Gastrocnemius medialis (tissue), 4 donors: ENCODE data around the gene GOLGA6A.

Experiments used
- CTCF ChIP-seq, 5 experiments: fragments of 450-650 bp in 3 of 5; fragments of 200-600 bp in 2 of 5; sonication (generic) in 2 of 5; IDR thresholded peaks in 4 of 5; conservative IDR thresholded peaks in 1 of 5; 1 replicate in 4 of 5; 2 replicates in 1 of 5; pipeline ENCODE4 v1.5.1; 2016 to 2019; ENCODE audit warnings: antibody characterized with exemption in 5 of 5, mild to moderate bottlenecking in 3 of 5, moderate library complexity in 3 of 5
- POLR2A ChIP-seq, 2 donors: fragments of 450-650 bp; IDR thresholded peaks; one replicate each; pipeline ENCODE4 v1.6.1; 2017; ENCODE audit warnings: antibody characterized with exemption in 2 of 2, mild to moderate bottlenecking in 2 of 2, moderate library complexity in 2 of 2

GRCh38 chr15:74121039-74121438, 38.7 kb upstream of the GOLGA6A start:
- no peak for TF ChIP-seq CTCF (IDR thresholded peaks at IDR 0.05 in 4 of 5, conservative IDR thresholded peaks at IDR 0.05 in 1 of 5)
- TF ChIP-seq POLR2A (IDR thresholded peaks at IDR 0.05), result no peak
